Measurements from ENCODE around the gene UBTF. TPM values are rescaled to one million over a fixed set of nuclear protein-coding genes. Genes with fewer than 3 reads are reported as not detected.
A peak's percentile ranks its signal among the peaks of the same experiment; 100 is the strongest.

Gene UBTF
- total and polyA plus RNA-seq, 9 of the 15 experiments (the other 6 are each of a cell fraction or from before 2014, with no cell fraction given), result 1.2 to 113 (median 83.6) TPM

GRCh38 chr17:44188576-44189403, 30.7 kb downstream of the UBTF start:
- no peak for DNase-seq (ENCODE audit: extremely low read depth in 1 of 4, low spot score in 3 of 4)
- intact Hi-C loops (cut with micrococcal nuclease) (no loop called here), in situ Hi-C loops (cut with MboI) (no loop called here)
- H3K27ac ChIP-seq (ENCODE audit: extremely low read depth, low read depth, low read length), result no peak overlapping the region
- BruUV-seq (replicated peaks), result no TSS peak
- peaks cover 38% of the 10 kb centered on the region for H3K79me2 ChIP-seq (ENCODE audit: control insufficient read depth, insufficient read depth, low read length)
- H3K27me3 ChIP-seq (ENCODE audit: control insufficient read depth in 2 of 2, insufficient read depth in 2 of 2, low read length in 2 of 2), result no peaks in the 10 kb centered on the region
- no peaks in the 10 kb centered on the region for H3K9me1 ChIP-seq (ENCODE audit: control insufficient read depth, insufficient read depth, low read length)
- TF ChIP-seq MYBL2 (IDR thresholded peaks at IDR 0.05; ENCODE audit: low read depth) (no peak), MYBL2 (CRISPR knock-in tag; IDR thresholded peaks at IDR 0.05; ENCODE audit: borderline replicate concordance) (no peak), ELF2 (CRISPR knock-in tag; IDR thresholded peaks at IDR 0.05) (no peak), KLF10 (CRISPR knock-in tag; IDR thresholded peaks at IDR 0.05) (no peak), RBFOX2 (IDR thresholded peaks at IDR 0.05; ENCODE audit: low read depth, low read length) (0 out of 2 replicates have a peak, but pooled peaks have one; percentile 47), PRDM10 (IDR thresholded peaks at IDR 0.05; ENCODE audit: partially characterized antibody) (peak; percentile 53), SP1 (CRISPR knock-in tag; IDR thresholded peaks at IDR 0.05) (no peak)
- 87% methylated on average over 10 of the region's 12 CpGs for WGBS (ENCODE audit: insufficient coverage, low coverage, missing lambda C conversion rate)
- H3K36me3 ChIP-seq (ENCODE audit: control insufficient read depth, insufficient read depth, low read length), result peaks cover 51% of the 10 kb centered on the region
- CTCF ChIA-PET (ENCODE audit: low intra/inter-chr PET ratio), result no interaction called here
- H2AFZ ChIP-seq (ENCODE audit: low read depth, low read length), result no peak overlapping the region
- peaks cover 20 to 22% of the 10 kb centered on the region in 2 experiments for H3K4me1 ChIP-seq (replicated peaks in 1 of 2; ENCODE audit: control insufficient read depth in 2 of 2, insufficient read depth in 2 of 2, low read length in 2 of 2)
- 0 out of 2 replicates have a peak, but pooled peaks cover 5% of the 10 kb centered on the region for H4K20me1 ChIP-seq (replicated peaks; ENCODE audit: control insufficient read depth, insufficient read depth, low read length)
- H3K4me3 ChIP-seq, result no peak overlapping the region
- no peak for ATAC-seq
- H3K9me3 ChIP-seq (replicated peaks; ENCODE audit: control insufficient read depth, insufficient read depth, low read depth, low read length), result no peaks in the 10 kb centered on the region
- FAIRE-seq, result no peak
- no peak overlapping the region for H3K4me2 ChIP-seq (ENCODE audit: insufficient read depth, low read length)
- POLR2A ChIA-PET, result interaction anchor here (2.3 kb wide), 1 partner anchor 9 kb away, joined by 14 read pairs; no protein-coding TSS in a partner anchor
- peak overlapping the region in 1 of 2 experiments; percentile 60; a peak in 2 of 4 replicates for H3K9ac ChIP-seq (ENCODE audit: insufficient read depth in 1 of 2, low read depth in 2 of 2, low read length in 2 of 2)

Measured in K562 (cell line).